NOMO-1 (cell line): ENCODE measurements around the gene SNRNP27.
A peak's percentile ranks its signal among the peaks of the same experiment; 100 is the strongest.
"Not testable (repeated sequence)": the region's sequence is repeated elsewhere in the genome, so short reads cannot be mapped to it uniquely, and the experiment has no call there.

Experiments used
- DNase-seq, 2 experiments: peaks; one replicate each; lab custom pipeline; 2025; ENCODE audit not compliant: unreplicated experiment in 2 of 2; lab: John Stamatoyannopoulos, UW

SNRNP27 gene, protein sequence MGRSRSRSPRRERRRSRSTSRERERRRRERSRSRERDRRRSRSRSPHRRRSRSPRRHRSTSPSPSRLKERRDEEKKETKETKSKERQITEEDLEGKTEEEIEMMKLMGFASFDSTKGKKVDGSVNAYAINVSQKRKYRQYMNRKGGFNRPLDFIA

DNA sequence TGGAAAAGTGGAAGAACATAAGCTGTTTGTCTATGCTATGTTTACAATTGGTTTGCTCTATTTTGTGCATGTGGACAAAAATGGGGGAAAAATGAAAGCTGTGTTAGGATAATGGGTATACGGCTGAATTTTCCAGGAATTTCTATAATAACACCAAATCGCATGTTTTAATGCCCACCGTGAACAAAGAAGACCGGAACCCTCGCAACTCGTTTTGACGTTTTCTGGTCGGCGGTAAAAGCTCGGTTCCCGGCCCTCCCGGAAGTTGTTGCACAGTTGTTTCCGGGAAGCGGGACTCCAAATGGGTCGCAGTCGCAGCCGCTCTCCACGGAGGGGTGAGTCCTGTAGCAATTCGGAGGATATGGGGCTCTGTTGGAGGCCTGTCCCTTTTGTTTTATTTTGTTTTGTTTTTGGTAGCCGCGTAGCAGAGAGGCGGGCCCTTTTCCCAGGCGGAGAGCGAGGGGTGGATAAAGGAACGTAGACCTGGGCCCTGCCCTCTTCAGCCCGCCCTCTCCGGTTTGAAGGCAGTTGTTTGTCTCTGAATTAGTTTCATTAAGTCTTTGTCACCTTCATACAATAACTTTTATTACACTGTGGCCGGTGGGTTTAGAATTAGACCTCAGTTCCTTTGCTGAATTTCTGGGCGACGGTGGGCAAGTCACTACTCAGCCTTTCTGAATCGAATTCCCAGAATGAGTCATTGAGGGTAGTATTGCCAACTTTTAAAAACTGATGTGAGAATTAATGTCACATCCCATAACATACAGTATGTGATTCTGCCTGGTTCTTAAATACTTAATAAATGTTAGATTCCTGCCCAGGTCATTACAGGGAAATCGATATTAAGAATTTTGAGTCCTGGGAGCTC is at the start of gene SNRNP27:
SNRNP27 (plus strand) TSS at position 273 of the 868 bp plus-strand sequence; CDS start at position 302, 29 bp downstream.
- peak; percentile 72 to 75 for DNase-seq

DNA sequence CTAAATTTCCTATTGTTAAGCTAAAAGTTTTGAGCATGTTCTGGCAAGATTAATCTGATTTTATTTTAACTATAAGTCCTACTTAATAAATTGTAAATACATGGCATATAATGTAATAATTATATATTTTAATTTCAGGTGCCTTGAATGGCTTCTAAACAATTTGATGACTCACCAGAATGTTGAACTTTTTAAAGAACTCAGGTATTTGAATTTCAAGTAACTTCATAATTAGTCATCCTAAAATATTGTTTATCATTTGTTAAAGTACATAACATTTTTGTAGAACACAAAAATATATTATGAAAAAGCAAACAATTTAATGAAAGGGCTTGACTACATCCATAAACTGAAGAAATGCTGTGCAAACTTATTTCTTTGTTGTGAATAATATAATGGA is 49.8 kb upstream of the SNRNP27 start:
- DNase-seq, result no peak

DNA sequence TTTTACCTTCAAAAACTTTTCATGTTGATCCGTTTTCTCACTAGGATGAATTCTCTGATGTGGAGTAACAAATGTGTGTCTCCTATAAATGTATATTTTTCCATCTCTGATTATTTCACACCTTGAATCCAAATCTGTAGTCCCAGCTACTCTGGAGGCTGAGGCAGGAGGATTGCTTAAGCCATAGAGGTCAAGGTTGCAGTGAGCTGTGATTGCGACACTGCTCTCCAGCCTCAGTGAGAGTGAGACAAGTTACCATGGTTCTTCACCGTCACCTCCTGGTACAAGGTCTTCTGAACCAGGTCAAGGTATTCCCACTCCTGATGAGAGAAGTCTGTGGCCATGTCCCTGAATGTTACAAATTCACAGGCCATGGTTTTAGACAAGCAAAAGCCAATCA is 49.2 kb upstream of the SNRNP27 start:
- no peak for DNase-seq

DNA sequence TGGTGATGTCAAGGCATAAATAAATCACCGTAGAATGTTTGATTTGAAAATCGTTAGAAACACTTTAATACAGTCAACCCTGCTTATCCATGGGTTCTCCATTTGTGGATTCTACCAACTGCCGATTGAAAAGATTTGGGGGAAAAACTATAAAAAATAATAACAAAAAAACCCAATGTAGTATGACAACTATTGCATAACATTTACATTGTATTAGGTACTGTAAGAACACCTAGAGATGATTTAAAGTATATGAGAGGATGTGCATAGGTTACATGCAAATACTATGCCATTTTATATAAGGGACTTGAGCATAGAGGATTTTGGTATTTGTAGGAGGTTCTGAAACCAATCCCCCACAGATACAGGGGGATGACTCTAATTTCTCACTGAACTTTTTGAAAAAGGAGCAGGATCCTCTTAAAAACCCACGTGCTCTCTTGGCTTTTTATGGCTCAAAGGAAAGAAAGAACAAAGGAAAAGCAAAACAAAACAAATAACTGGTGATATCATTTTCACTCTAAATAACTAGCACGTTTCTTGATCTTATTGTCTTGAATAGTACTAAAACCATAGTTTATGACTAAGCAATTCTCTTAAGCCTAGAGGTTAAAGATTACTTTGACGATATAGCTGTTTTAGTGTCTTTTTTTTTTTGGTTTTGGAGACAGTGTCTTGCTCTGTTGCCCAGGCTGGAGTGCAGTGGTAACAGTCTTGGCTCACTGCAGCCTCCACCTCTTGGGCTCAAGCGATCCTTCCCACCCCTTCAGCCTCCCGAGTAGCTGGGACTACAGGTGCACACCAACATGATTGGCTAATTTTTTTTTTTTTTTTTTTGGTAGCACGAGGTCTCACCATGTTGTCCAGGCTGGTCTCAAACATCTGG is 47.3 kb upstream of the SNRNP27 start:
- no peak for DNase-seq

DNA sequence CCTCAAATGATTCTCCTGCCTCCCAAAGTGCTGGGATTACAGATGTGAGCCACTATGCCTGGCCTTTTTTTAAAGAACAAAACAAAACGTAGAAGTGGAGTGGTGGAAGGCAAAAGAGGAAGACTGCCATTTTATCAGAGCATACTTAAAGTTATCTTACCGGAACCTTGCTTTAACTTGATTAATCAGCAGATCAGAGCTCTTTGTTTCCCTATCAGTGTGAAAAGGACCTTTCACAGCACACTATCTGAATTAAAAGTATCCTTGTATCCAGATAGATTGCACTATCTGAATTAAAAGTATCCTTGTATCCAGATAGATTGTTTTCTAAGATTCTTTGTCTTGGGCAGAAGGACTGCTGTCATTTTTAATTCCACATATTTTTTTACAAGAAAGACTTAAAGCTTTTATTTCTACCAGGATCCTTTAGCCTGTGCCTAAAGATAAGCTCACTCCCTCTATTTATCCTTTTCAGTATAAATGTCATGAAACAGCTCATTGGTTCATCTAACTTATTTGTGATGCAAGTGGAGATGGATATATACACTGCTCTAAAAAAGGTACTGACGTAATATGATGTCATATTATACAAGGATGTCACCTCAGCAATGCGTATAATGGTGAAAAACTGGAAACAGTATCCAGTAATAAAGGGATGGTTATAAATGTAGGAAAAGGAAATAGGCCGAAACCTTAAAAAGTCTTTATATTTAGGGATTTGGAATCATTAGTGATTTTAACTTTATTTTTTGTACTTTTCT is 46.5 kb upstream of the SNRNP27 start:
- no peak for DNase-seq

DNA sequence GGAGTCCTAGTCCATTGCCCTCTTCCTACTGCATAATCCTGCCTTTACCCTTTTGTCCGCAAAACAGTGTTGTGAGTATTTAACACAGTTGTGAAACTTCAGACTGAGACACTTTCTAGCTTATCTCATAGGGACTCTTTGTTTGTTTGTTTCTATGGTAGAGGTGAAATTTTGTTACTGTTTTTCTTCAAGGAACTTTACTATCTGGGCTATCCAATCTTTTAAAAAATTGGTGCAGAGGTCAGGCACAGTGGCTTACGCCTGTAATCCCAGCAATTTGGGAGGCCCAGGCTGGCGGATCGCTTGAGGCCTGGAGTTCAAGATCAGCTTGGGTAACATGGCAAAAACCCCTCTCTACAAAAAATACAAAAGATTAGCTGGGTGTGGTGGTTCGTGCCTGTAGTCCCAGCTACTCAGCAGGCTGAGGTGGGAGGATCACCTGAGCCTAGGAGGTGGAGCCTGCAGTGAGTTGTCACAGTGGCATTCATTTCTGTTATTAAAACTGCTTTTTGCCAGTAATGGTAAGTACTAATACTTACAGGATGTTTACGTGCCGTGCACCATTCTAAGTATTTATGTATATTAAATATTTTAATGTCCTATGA is 45.5 kb upstream of the SNRNP27 start:
- no peak for DNase-seq

DNA sequence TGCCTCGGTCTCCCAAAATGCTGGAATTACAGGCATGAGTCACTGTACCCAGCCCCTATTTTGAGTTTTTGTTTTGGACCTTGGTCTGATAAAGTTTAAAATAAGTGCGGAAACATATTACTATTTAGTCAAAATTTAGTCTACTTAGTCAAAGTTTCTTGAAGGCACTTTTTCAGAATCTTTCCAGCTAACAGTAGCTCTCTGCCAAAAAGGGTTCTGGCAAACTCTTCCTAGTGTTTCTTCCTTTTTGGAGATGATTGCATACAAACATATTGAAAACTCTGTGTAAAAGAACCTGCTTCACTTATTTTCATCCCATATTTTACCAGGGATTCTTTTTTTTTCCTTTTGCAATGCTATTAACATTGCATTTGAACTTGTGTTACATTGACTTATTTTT is 35.5 kb upstream of the SNRNP27 start:
- DNase-seq, result no peak

DNA sequence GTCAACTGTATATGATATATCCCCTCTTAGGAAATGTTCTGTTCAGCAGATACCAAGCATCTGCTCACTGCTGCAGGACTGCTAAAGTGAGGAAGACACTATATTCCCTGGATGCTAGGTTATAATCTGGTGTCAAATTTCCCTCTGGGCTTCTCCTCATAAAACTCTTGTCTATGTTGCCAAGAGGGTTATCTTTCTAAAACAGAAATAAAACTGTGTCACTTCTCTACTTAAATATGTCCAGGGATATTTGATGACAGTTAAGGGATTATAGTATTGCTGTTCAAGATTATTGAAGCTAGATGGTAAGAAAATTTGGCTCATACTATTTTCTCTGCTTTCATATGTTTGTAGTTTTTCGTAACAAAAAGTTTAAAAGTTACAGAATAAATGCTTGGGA is 30.5 kb upstream of the SNRNP27 start:
- no peak for DNase-seq

DNA sequence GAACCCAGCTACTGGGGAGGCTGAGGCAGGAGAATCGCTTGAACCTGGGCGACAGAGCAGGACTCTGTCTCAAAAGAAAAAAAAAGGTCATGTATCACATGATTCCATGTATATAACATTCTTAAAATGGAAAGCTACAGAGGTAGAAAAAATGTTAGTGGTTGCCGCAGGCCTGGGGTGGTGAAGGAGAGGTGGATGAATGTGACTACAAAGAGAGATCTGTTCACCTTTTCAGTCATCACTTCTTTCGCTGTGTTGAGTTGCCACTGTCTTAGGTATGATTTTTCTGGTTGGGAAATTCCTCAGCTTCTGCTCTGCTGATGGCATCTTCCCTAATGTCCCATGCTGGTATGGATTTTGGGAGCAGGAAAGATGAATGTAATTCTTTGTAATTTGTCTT is 5.3 kb upstream of the SNRNP27 start:
- DNase-seq, result no peak

DNA sequence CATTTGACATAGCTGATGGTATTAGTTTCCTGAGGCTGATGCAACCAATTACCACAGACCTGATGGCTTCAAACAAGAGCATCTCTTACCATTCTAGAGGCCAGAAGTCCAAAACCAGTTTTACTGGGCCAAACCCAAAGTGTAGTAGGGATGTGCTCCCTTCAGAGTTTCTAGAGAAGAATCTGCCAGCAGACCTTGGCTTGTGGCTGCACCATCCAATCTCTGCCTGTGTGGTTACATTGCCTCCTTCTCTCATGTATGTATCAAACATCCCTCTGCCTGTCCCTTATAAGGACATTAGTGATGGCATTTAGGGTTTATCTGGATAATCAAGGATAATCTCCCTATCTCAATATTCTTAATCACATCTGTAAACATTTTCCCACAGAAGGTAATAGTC is 4.5 kb upstream of the SNRNP27 start:
- DNase-seq, result no peak

DNA sequence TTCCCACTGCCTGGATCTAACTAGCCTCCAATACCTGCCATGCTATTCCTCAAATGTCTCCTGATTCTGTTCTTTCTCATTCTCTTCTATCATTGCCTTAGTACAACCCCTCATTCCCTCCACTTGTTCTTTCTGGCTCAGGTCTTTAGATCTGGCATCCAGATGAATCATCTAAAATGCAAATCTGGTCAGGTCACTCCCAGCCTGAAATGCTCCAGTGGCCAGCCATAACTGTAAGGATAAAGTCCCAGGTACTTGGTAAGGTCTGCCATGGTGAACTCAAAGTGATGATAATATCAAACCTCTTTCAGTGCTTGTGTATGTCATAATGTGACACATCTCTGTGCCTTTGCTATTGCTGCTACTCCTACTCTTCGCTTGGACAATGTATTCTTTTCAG is 2.9 kb upstream of the SNRNP27 start:
- DNase-seq, result no peak

DNA sequence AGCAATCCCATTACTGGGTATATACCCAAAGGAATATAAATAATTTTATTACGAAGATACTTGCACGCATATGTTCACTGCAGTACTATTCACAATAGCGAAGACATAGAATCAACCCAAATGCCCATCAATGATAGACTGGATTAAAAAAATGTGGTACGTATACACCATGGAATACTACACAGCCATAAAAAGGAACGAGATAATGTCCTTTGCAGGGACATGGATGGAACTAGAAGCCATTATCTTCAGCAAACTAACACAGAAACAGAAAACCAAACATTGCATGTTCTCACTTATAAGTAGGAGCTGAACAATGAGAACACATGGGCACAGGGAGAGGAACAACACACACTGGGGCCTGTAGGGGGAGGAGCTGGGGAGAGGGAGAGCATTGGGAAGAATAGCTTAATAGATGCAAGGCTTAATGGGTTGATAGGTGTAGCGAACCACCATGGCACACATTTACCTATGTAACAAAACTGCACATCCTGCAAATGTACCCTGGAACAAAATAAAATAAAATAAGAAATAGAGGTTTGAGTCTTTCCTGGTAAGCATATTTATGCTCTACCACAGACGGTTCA is 825 bp upstream of the SNRNP27 start:
- DNase-seq, result not testable (repeated sequence)

DNA sequence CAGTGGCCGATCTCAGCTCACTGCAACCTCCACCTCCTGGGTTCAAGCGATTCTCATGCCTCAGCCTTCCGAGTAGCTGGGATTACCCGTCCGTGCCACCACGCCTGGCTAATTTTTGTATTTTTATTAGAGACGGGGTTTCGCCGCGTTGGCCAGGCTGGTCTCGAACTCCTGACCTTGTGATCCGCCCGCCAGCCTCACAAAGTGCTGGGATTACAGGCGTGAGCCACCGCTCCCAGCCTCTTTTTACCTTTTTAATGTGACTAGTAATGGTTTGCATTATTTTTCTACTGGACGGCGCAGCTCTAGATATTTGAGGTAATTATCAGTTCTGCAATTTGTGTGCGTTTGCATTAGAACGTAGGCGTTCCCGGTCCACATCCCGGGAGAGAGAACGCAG is 981 bp downstream of the SNRNP27 start:
- not testable (repeated sequence) for DNase-seq

DNA sequence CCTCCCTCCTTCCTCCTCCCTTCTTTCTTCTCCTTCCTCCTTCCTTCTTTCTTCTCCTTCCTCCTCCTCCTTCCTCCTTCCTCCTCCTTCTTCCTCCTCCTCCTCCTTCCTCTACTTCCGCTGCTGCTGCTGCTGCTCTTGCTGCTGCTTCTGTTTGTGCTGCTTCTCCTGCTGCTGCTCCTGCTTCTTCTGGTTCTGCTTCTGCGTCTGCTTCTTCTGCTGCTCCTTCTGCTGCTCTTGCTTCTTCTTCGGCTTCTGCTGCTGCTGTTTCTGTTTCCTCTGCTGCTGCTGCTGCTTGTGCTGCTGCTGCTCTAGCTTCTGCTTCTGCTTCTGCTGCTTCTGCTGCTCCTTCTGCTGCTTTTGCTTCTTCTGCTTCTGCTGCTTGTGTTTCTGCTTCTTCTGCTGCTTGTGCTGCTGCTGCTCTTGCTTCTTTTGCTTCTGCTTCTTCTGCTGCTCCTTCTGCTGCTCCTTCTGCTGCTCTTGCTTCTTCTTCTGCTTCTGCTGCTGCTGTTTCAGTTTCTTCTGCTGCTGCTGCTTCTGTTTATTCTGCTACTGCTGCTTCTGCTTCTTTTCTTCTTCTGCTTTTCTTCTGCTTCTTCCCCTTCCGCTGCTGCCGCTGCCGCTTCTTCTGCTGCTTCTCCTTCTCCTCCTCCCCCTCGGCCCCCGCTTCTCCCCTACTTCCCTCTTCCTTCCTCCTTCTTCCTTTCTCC is 8.6 kb downstream of the SNRNP27 start:
- peak; percentile 54 to 97 for DNase-seq

DNA sequence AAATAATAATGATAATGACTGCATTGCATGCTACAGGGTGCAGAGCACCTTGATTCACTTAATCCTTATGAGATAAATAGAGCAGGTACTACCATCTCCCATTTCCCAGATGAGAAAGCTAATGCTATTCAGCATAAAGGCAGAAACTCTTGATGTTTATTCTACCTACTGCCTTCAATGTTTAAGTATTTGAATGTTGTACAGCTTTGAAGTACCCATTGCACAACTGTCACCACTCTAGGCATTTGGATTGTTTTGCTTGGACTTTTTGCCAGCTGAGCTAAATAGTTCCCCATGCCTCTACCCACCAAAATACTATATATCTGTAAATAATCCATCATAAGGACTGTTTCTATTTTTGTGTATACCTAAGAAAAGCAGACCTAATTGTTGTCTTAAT is 13.5 kb downstream of the SNRNP27 start:
- no peak for DNase-seq

DNA sequence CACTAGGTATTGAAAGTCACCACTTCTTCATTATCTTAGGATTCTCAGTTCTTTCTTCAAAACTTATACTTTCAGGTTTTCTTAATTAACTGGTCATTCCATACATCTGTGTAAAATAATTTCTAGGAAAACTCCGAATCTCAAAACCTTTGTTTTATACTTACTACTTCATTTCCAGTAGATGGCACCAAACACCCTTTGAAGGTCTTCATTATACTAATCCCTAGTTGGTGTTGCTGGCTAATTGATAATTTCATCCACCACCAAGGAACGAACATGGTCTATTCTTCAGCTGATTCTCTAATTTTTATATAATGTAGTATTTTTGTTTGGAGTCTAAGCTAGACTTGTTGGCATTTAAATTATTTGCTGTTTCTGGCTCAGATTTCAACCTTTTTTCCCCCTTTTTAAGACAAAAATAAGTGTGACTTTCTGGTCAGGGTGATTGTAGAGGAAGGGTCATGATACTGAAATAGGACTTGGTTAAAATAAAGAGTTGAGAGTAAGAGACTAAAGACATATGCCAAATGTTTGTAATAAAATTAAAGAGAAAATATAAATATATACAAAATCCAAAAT is 18.3 kb downstream of the SNRNP27 start:
- peak in 1 of 2 experiments; percentile 73 for DNase-seq

DNA sequence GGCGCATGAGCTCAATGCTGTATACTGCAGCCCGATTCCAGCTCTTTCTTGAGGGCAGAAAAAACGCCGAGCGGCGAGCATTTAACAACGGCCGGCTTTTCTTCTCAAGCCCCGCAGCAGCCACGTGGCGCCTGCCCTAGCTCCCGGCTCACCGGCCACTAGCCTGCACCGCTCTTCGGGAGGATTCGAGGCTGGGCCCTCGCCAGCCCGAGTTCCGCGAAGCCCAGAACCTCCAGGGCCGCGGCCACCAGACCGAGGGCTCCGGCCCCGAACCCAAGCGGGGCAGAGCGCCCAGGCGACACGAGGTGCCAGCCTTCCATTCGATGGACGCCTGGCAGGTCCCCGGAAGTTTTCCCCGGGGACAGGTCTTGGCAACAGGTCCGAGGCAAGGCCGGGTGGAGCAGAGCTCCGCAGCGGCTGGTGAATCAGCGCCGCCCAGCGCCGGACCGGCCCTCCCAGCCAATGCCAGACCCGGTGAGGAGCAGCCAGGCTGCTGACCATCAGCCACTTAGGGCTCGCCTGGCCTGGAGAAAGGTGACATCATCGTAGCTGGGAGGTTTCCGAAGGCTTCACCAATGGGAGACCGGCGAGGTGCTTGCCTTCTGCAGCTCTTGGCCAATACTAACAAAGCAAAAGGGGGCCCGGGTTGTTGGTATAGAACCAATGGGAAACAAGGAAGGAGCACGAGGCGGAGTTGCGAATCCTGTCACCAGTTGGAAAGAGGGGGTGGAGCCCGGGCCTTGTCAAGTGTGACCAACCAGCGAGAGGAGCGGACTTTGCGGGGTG is 20.6 kb downstream of the SNRNP27 start:
- DNase-seq, result peak; percentile 100
